ENCODE measurements around the gene ZXDA. TPM values are rescaled to one million over a fixed set of nuclear protein-coding genes. Genes with fewer than 3 reads are reported as not detected.

Gene ZXDA
- total and polyA plus RNA-seq, 10 donors: 0.76 to 13.0 (median 8.1) TPM

DNA sequence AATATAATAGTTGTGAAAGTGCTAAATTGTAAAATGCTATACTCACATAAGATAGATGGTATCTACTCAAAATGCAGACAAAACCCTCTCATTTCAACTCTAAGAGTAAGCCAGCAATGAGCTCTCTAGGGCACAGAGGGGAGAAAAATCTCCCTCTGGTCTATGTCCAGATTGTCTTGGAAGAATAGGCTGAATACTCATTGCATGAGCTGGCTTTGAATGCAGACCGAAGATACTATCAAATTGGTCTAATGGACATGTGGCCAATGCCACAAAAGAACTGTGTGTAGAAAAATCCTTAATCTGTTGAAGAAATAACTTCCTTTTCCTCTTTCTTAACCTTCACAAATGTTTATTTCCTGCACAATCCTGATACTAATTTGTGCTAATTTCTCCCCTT, 3.5 kb downstream of the ZXDA start:
- WGBS, 5 donors: 17 to 41% (median 41%) methylated on average over 1 of the region's 1 CpG
- no peak for TF ChIP-seq POLR2AphosphoS5 (IDR thresholded peaks at IDR 0.05)
- no peak for TF ChIP-seq CTCF (IDR thresholded peaks at IDR 0.05 in 8 of 11, conservative IDR thresholded peaks at IDR 0.05 in 3 of 11)
- no peak for TF ChIP-seq POLR2A (IDR thresholded peaks at IDR 0.05)
- Histone ChIP-seq H3K36me3 (no peaks in the 10 kb centered on the region), H3K9me3 (no peaks in the 10 kb centered on the region), H3K27ac (peak overlapping the region in 7 of 8 donors; percentile 18 to 68 (median 35)), H3K27me3 (replicated peaks in 1 of 7) (no peaks in the 10 kb centered on the region), H3K4me3 (peak overlapping the region in 1 of 8 donors; percentile 18), H3K4me1 (peaks cover 6 to 48% (median 32%) of the 10 kb centered on the region in 6 donors)
- DNase-seq: no peak
- intact Hi-C loops (cut with DNase I; ENCODE audit: low total_unique reads): no loop called here

- Histone ChIP-seq H3K27me3 (replicated peaks in 1 of 7) (no peaks in the 10 kb centered on the region), H3K4me3 (peak overlapping the region in 1 of 8 donors; percentile 36), H3K36me3 (no peaks in the 10 kb centered on the region), H3K9me3 (no peaks in the 10 kb centered on the region), H3K27ac (peak overlapping the region in 6 of 8 donors; percentile 5 to 68 (median 52)), H3K4me1 (peaks cover 6 to 40% (median 25%) of the 10 kb centered on the region in 6 donors)
- 31 to 51% (median 43%) methylated on average over 2 of the region's 2 CpGs for WGBS, 5 donors
- no peak for DNase-seq
- intact Hi-C loops (cut with DNase I; ENCODE audit: low total_unique reads): no loop called here
- no peak for TF ChIP-seq POLR2A (IDR thresholded peaks at IDR 0.05)
- no peak for TF ChIP-seq CTCF (IDR thresholded peaks at IDR 0.05 in 8 of 11, conservative IDR thresholded peaks at IDR 0.05 in 3 of 11)
- no peak for TF ChIP-seq POLR2AphosphoS5 (IDR thresholded peaks at IDR 0.05)
Measured at GRCh38 chrX:57905141-57905540, 5.1 kb downstream of the ZXDA start.

DNA sequence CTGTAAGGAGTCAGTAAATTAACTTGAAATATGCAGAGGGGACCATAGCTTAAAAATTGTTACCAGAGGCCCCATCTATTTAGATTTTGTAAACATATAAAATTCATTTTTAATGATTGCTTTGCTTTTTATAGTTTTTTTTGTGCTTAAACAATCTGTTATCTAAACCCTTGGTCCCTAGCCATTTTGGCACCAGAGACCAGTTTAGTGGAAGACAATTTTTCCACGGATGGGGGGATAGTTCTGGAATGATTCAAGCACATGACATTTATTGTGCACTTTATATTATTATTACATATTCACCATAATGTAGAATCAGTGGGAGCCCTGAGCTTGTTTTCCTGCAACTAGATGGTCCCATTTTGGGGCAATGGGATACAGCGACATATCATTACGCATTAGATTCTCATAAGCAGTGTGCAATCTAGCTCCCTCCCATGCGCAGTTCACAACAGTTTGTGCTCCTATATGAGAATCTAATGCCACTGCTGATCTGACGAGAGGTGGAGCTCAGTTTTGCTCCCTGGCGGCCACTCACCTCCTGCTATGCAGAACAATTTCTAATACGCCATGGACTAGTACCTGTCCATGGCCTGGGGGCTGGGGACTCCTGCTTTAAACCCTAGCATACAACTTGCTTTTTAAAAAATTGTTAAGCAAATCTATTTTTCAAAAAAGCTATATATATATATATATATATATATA, 5.9 kb downstream of the ZXDA start:
- H3K4me3 ChIP-seq: no peak overlapping the region
- no peaks in the 10 kb centered on the region for H3K36me3 ChIP-seq
- 86 to 97% (median 94%) methylated on average over 7 of the region's 7 CpGs for WGBS, 5 donors
- intact Hi-C loops (cut with DNase I; ENCODE audit: low total_unique reads): no loop called here
- no peaks in the 10 kb centered on the region for H3K27me3 ChIP-seq (replicated peaks in 1 of 7)
- TF ChIP-seq CTCF (IDR thresholded peaks at IDR 0.05 in 8 of 11, conservative IDR thresholded peaks at IDR 0.05 in 3 of 11) (no peak), POLR2AphosphoS5 (IDR thresholded peaks at IDR 0.05) (no peak)
- H3K4me1 ChIP-seq: peaks cover 6 to 37% (median 23%) of the 10 kb centered on the region in 6 donors
- no peaks in the 10 kb centered on the region for H3K9me3 ChIP-seq
- peak overlapping the region in 3 of 8 donors; percentile 24 to 63 (median 42) for H3K27ac ChIP-seq
- DNase-seq: no peak

DNA sequence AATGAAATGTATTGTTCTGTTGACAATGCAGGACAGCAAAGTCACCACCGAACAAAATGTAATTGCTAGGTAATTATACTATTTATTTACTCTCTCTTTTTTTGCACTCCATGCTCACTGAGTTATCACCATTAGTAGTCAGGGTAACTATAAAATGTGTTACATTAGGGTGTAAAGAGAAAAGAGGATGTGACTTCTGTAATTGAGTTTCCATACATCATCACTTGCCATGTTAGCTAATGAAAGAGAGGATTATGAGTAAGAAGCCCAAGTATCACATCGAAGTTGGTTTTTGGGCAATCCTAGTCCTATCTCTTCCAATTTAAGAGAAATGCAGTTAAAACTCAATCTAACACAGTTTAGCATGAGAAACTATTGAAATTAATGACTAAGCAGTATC, 7.6 kb downstream of the ZXDA start:
- intact Hi-C loops (cut with DNase I; ENCODE audit: low total_unique reads): no loop called here
- peaks cover 6 to 27% (median 15%) of the 10 kb centered on the region in 6 donors for H3K4me1 ChIP-seq
- DNase-seq: no peak
- no peak overlapping the region for H3K4me3 ChIP-seq
- H3K36me3 ChIP-seq: no peaks in the 10 kb centered on the region
- WGBS, 5 donors: 74 to 97% (median 92%) methylated on average over 2 of the region's 2 CpGs
- no peaks in the 10 kb centered on the region for H3K9me3 ChIP-seq
- no peaks in the 10 kb centered on the region for H3K27me3 ChIP-seq (replicated peaks in 1 of 7)
- TF ChIP-seq POLR2AphosphoS5 (IDR thresholded peaks at IDR 0.05) (no peak), CTCF (IDR thresholded peaks at IDR 0.05 in 8 of 11, conservative IDR thresholded peaks at IDR 0.05 in 3 of 11) (no peak), POLR2A (IDR thresholded peaks at IDR 0.05) (no peak)
- no peak overlapping the region for H3K27ac ChIP-seq

Measured in spleen (tissue), 11 donors.